Neural cell (in vitro differentiated cells): ENCODE measurements around the gene FNDC8. TPM values are rescaled to one million over a fixed set of nuclear protein-coding genes. Genes with fewer than 3 reads are reported as not detected.

Experiments used
- H2AFZ ChIP-seq: fragments of 200-600, 300-800 bp; sonication (generic), shearing (Covaris generic); 2 replicates; pipeline ENCODE4 v1.6.0; 2014; ENCODE audit warnings: low read depth, mild to moderate bottlenecking, antibody characterized with exemption, low read length, moderate library complexity
- H3F3A ChIP-seq: fragments of 200-600 bp; shearing (Covaris generic); 2 replicates; pipeline ENCODE4 v1.6.1; 2016; ENCODE audit warnings: mild to moderate bottlenecking, moderate library complexity, mixed read lengths, antibody characterized with exemption, low read length; ENCODE audit not compliant: insufficient read depth, poor library complexity, severe bottlenecking
- H3K27ac ChIP-seq: fragments of 200-600, 300-800 bp; sonication (generic), shearing (Covaris generic); 2 replicates; pipeline ENCODE4 v1.5.1; 2014; ENCODE audit warnings: mild to moderate bottlenecking, low read length, moderate library complexity
- H3K27me3 ChIP-seq: fragments of 300-800, 200-600 bp; sonication (generic), shearing (Covaris generic); 2 replicates; pipeline ENCODE4 v1.6.0; 2014; ENCODE audit warnings: mild to moderate bottlenecking, low read depth, low read length, moderate library complexity; ENCODE audit not compliant: insufficient read depth
- H3K36me3 ChIP-seq: fragments of 300-800, 200-600 bp; sonication (generic), shearing (Covaris generic); 2 replicates; pipeline ENCODE4 v1.5.1; 2014; ENCODE audit warnings: mild to moderate bottlenecking, antibody characterized with exemption, low read length, moderate library complexity; ENCODE audit not compliant: insufficient read depth
- H3K4me2 ChIP-seq: fragments of 300-800, 200-600 bp; sonication (generic), shearing (Covaris generic); 2 replicates; pipeline ENCODE4 v1.6.0; 2014; ENCODE audit warnings: mild to moderate bottlenecking, low read length
- H3K4me3 ChIP-seq: fragments of 300-800, 200-600 bp; sonication (generic), shearing (Covaris generic); 2 replicates; pipeline ENCODE4 v1.5.1; 2014; ENCODE audit warnings: mild to moderate bottlenecking, low read length, moderate library complexity
- H3K79me2 ChIP-seq: fragments of 200-600 bp; shearing (Covaris generic); replicated peaks from 2 replicates; pipeline ENCODE4 v1.6.0; 2014; ENCODE audit warnings: mild to moderate bottlenecking, low read length, moderate library complexity; ENCODE audit not compliant: insufficient read depth
- H3K9ac ChIP-seq: fragments of 300-800, 200-600 bp; sonication (generic), shearing (Covaris generic); 2 replicates; pipeline ENCODE4 v1.6.1; 2016; ENCODE audit warnings: mild to moderate bottlenecking, low read length, mixed read lengths
- H3K9me2 ChIP-seq: fragments of 200-600 bp; shearing (Covaris generic); 2 replicates; pipeline ENCODE4 v1.6.1; 2016; ENCODE audit warnings: mild to moderate bottlenecking, low read length, mixed read lengths; ENCODE audit not compliant: insufficient read depth
- H3K9me3 ChIP-seq: fragments of 200-600, 300-800 bp; sonication (generic), shearing (Covaris generic); 2 replicates; pipeline ENCODE4 v1.6.1; 2016; ENCODE audit warnings: mild to moderate bottlenecking, mixed run types, low read length, moderate library complexity, mixed read lengths
- H4K20me1 ChIP-seq: fragments of 200-600 bp; shearing (Covaris generic); 2 replicates; pipeline ENCODE4 v1.6.1; 2016; ENCODE audit warnings: mild to moderate bottlenecking, mixed run types; ENCODE audit not compliant: insufficient read depth
- EP300 ChIP-seq: fragments of 450-650 bp; conservative IDR thresholded peaks from 2 replicates; pipeline ENCODE4 v1.6.1; 2014; ENCODE audit warnings: antibody characterized with exemption, mild to moderate bottlenecking, moderate library complexity; ENCODE audit not compliant: poor library complexity, severe bottlenecking
- EZH2 ChIP-seq: fragments of 200-600, 300-800 bp; shearing (Covaris generic), sonication (generic); IDR thresholded peaks from 2 replicates; pipeline ENCODE4 v1.6.1; 2014; ENCODE audit warnings: antibody characterized with exemption, low read length, borderline replicate concordance, mild to moderate bottlenecking; ENCODE audit not compliant: insufficient read depth, poor library complexity, severe bottlenecking
- MXI1 ChIP-seq: fragments of 450-650 bp; conservative IDR thresholded peaks from 2 replicates; pipeline ENCODE4 v1.6.1; 2014; ENCODE audit warnings: antibody characterized with exemption, mild to moderate bottlenecking; ENCODE audit not compliant: poor library complexity, severe bottlenecking
- POLR2AphosphoS5 ChIP-seq: IDR thresholded peaks from 2 replicates; pipeline ENCODE4 v1.6.1; 2012
- RAD21 ChIP-seq: fragments of 450-650 bp; conservative IDR thresholded peaks from 2 replicates; pipeline ENCODE4 v1.6.1; 2014; ENCODE audit warnings: antibody characterized with exemption, mild to moderate bottlenecking, moderate library complexity
- SMC3 ChIP-seq: fragments of 450-650 bp; conservative IDR thresholded peaks from 2 replicates; pipeline ENCODE4 v1.6.1; 2014; ENCODE audit warnings: antibody characterized with exemption, mild to moderate bottlenecking, moderate library complexity; ENCODE audit not compliant: poor library complexity
- TAF1 ChIP-seq: IDR thresholded peaks from 2 replicates; pipeline ENCODE4 v1.6.1; 2012; ENCODE audit warnings: low read depth
- polyA plus RNA-seq: library from polyadenylated mRNA; depleted of rRNA; stranded (reverse); fragments of >200 nt; gene quantifications from 2 replicates; pipeline ENCODE4 v1.2.3, GENCODE V29; 2014
- TF ChIP-seq, protein P1 (sequence below): fragments of 450-650 bp; IDR thresholded peaks from 2 replicates; pipeline ENCODE4 v1.5.1; 2014; ENCODE audit warnings: antibody characterized with exemption, mild to moderate bottlenecking, moderate library complexity; ENCODE audit not compliant: poor library complexity, severe bottlenecking
- TF ChIP-seq, protein P2 (sequence below): IDR thresholded peaks from 2 replicates; pipeline ENCODE4 v1.6.1; 2012; ENCODE audit warnings: borderline replicate concordance

The FNDC8 gene
- polyA plus RNA-seq, 1 donor from 2014 or later, result not detected

DNA sequence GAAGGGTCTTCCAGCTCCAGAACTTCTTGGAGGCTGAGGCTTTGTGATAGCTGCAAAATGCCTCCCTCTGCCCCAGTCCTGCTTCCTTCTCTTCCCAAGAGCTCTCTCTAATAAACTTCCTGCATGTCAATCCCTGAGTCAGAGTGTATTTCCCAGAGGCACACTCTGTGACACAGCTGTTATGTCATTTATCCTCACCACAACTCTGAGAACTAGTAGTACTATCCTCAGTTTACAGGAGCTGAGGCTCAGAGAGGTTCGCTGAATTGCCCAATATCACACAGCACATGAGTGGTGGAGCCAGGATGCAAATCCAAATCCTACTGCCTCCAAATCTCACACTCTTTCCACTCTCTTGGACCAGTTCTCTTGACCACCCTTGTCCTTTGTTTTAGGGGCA lies 46.3 kb downstream of the FNDC8 start:
- no peak overlapping the region for H3K9ac ChIP-seq
- no peak overlapping the region for H3K4me2 ChIP-seq
- no peaks in the 10 kb centered on the region for H3K27me3 ChIP-seq
- H3K9me2 ChIP-seq, result no peaks in the 10 kb centered on the region
- H2AFZ ChIP-seq, result no peak overlapping the region
- H3K36me3 ChIP-seq, result no peaks in the 10 kb centered on the region
- H3K27ac ChIP-seq, result no peak overlapping the region
- H3K79me2 ChIP-seq, result no peaks in the 10 kb centered on the region
- no peaks in the 10 kb centered on the region for H3F3A ChIP-seq
- no peak overlapping the region for H3K4me3 ChIP-seq
- TF ChIP-seq TAF1, result no peak
- TF ChIP-seq POLR2AphosphoS5, result no peak
- TF ChIP-seq EZH2, result no peak
- TF ChIP-seq MXI1, result no peak
- no peak for TF ChIP-seq RAD21
- TF ChIP-seq, protein P1, sequence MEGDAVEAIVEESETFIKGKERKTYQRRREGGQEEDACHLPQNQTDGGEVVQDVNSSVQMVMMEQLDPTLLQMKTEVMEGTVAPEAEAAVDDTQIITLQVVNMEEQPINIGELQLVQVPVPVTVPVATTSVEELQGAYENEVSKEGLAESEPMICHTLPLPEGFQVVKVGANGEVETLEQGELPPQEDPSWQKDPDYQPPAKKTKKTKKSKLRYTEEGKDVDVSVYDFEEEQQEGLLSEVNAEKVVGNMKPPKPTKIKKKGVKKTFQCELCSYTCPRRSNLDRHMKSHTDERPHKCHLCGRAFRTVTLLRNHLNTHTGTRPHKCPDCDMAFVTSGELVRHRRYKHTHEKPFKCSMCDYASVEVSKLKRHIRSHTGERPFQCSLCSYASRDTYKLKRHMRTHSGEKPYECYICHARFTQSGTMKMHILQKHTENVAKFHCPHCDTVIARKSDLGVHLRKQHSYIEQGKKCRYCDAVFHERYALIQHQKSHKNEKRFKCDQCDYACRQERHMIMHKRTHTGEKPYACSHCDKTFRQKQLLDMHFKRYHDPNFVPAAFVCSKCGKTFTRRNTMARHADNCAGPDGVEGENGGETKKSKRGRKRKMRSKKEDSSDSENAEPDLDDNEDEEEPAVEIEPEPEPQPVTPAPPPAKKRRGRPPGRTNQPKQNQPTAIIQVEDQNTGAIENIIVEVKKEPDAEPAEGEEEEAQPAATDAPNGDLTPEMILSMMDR, result no peak
- TF ChIP-seq, protein P2, sequence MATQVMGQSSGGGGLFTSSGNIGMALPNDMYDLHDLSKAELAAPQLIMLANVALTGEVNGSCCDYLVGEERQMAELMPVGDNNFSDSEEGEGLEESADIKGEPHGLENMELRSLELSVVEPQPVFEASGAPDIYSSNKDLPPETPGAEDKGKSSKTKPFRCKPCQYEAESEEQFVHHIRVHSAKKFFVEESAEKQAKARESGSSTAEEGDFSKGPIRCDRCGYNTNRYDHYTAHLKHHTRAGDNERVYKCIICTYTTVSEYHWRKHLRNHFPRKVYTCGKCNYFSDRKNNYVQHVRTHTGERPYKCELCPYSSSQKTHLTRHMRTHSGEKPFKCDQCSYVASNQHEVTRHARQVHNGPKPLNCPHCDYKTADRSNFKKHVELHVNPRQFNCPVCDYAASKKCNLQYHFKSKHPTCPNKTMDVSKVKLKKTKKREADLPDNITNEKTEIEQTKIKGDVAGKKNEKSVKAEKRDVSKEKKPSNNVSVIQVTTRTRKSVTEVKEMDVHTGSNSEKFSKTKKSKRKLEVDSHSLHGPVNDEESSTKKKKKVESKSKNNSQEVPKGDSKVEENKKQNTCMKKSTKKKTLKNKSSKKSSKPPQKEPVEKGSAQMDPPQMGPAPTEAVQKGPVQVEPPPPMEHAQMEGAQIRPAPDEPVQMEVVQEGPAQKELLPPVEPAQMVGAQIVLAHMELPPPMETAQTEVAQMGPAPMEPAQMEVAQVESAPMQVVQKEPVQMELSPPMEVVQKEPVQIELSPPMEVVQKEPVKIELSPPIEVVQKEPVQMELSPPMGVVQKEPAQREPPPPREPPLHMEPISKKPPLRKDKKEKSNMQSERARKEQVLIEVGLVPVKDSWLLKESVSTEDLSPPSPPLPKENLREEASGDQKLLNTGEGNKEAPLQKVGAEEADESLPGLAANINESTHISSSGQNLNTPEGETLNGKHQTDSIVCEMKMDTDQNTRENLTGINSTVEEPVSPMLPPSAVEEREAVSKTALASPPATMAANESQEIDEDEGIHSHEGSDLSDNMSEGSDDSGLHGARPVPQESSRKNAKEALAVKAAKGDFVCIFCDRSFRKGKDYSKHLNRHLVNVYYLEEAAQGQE, result no peak
- no peak for TF ChIP-seq SMC3
- no peak for TF ChIP-seq EP300
- no peaks in the 10 kb centered on the region for H3K9me3 ChIP-seq
- H4K20me1 ChIP-seq, result no peaks in the 10 kb centered on the region

DNA sequence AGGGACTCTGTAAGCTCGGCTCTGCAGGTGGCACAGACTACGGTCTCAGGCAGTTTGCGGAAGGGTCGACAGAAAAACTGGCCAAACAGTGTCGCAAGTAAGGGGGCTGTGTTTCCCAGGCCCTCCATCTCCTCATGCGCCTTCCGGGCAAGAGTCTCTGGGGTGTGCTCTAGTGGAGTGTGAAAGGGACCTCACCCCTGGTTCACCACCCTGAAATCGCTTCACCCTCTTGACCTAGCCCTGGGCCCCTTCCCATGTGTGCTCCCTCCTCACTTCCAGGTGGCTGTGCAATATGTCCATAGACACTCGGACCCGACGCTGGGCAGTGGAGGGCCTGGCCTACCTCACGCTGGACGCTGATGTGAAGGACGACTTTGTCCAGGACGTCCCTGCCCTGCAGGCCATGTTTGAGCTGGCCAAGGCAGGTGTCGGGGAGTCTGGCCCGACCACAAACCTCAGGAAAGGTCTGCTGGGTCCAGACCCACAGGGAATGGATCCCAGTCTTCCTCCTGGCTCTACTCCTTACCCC lies 48.5 kb downstream of the FNDC8 start:
- H2AFZ ChIP-seq, result no peak overlapping the region

More for the DNA sequence above, 48.5 kb downstream of the FNDC8 start:
- no peak overlapping the region for H3K9ac ChIP-seq
- TF ChIP-seq MXI1, result no peak
- no peaks in the 10 kb centered on the region for H3K27me3 ChIP-seq
- H3K27ac ChIP-seq, result no peak overlapping the region
- no peaks in the 10 kb centered on the region for H3K9me2 ChIP-seq
- H3K79me2 ChIP-seq, result no peaks in the 10 kb centered on the region
- no peaks in the 10 kb centered on the region for H3K9me3 ChIP-seq
- no peaks in the 10 kb centered on the region for H3K36me3 ChIP-seq
- no peaks in the 10 kb centered on the region for H3F3A ChIP-seq
- no peak overlapping the region for H3K4me2 ChIP-seq
- no peaks in the 10 kb centered on the region for H4K20me1 ChIP-seq
- no peak overlapping the region for H3K4me3 ChIP-seq
